GM18870 (cell line): ENCODE data around the gene FNDC3B.
"Not testable (repeated sequence)": the region's sequence is repeated elsewhere in the genome, so short reads cannot be mapped to it uniquely, and the experiment has no call there.

Source experiments
- ATAC-seq: cut with Tn5 transposase; IDR thresholded peaks from one replicate; pipeline ENCODE4 v1.9.1; 2021; ENCODE audit warnings: moderate library complexity; ENCODE audit not compliant: unreplicated experiment

The FNDC3B gene

GRCh38 chr3:172352786-172353185 is 313.4 kb downstream of the FNDC3B start:
- no peak for ATAC-seq

GRCh38 chr3:172354931-172355499 is 315.6 kb downstream of the FNDC3B start:
- no peak for ATAC-seq

- ATAC-seq: no peak
Observed at GRCh38 chr3:172355836-172356235, 316.5 kb downstream of the FNDC3B start.

GRCh38 chr3:172356427-172356826 is 317.0 kb downstream of the FNDC3B start:
- no peak for ATAC-seq

GRCh38 chr3:172357850-172358754 is 318.7 kb downstream of the FNDC3B start:
- no peak for ATAC-seq

GRCh38 chr3:172359231-172359630 is 319.9 kb downstream of the FNDC3B start:
- no peak for ATAC-seq

- ATAC-seq: no peak
Observed at GRCh38 chr3:172359996-172360395, 320.6 kb downstream of the FNDC3B start.

GRCh38 chr3:172362583-172362982 is 323.2 kb downstream of the FNDC3B start:
- ATAC-seq: no peak

GRCh38 chr3:172364374-172365027 is 325.1 kb downstream of the FNDC3B start:
- ATAC-seq: no peak

GRCh38 chr3:172365028-172365567 is 325.7 kb downstream of the FNDC3B start:
- ATAC-seq: no peak

- no peak for ATAC-seq
Observed at GRCh38 chr3:172367205-172368105, 328.1 kb downstream of the FNDC3B start.

- ATAC-seq: not testable (repeated sequence)
Observed at GRCh38 chr3:172368556-172368955, 329.2 kb downstream of the FNDC3B start.

- ATAC-seq: no peak
Observed at GRCh38 chr3:172369590-172370259, 330.3 kb downstream of the FNDC3B start.

GRCh38 chr3:172370419-172370818 is 331.0 kb downstream of the FNDC3B start:
- no peak for ATAC-seq

GRCh38 chr3:172371544-172371943 is 332.2 kb downstream of the FNDC3B start:
- no peak for ATAC-seq

- no peak for ATAC-seq
Observed at GRCh38 chr3:172372895-172373294, 333.5 kb downstream of the FNDC3B start.

GRCh38 chr3:172373912-172374311 is 334.5 kb downstream of the FNDC3B start:
- ATAC-seq: no peak

GRCh38 chr3:172375206-172375850 is 335.9 kb downstream of the FNDC3B start:
- ATAC-seq: no peak

- ATAC-seq: no peak
Observed at GRCh38 chr3:172376402-172376801, 337.0 kb downstream of the FNDC3B start.
